ENCODE data around the gene LGALS1.
"Not testable (repeated sequence)": the region's sequence is repeated elsewhere in the genome, so short reads cannot be mapped to it uniquely, and the experiment has no call there.

DNA sequence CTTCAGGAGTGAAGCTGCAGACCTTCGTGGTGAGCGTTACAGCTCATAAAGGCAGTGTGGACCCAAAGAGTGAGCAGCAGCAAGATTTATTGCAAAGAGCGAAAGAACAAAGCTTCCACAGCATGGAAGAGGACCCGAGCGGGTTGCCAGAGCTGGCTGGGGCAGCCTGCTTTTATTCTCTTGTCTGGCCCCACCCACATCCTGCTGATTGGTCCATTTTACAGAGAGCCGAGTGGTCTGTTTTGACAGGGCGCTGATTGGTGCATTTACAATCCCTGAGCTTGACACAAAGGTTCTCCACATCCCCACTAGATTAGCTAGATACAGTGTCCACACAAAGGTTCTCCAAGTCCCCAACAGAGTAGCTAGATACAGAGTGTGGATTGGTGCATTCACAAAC, 41.8 kb downstream of the LGALS1 start:
- not testable (repeated sequence) for TF ChIP-seq POLR2A (IDR thresholded peaks at IDR 0.05)
- TF ChIP-seq, protein P1, sequence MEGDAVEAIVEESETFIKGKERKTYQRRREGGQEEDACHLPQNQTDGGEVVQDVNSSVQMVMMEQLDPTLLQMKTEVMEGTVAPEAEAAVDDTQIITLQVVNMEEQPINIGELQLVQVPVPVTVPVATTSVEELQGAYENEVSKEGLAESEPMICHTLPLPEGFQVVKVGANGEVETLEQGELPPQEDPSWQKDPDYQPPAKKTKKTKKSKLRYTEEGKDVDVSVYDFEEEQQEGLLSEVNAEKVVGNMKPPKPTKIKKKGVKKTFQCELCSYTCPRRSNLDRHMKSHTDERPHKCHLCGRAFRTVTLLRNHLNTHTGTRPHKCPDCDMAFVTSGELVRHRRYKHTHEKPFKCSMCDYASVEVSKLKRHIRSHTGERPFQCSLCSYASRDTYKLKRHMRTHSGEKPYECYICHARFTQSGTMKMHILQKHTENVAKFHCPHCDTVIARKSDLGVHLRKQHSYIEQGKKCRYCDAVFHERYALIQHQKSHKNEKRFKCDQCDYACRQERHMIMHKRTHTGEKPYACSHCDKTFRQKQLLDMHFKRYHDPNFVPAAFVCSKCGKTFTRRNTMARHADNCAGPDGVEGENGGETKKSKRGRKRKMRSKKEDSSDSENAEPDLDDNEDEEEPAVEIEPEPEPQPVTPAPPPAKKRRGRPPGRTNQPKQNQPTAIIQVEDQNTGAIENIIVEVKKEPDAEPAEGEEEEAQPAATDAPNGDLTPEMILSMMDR (IDR thresholded peaks at IDR 0.05) = not testable (repeated sequence)

Measured in adrenal gland (tissue), 5 donors.